Smooth muscle cell (in vitro differentiated cells): Measurements from ENCODE around the gene SIVA1. TPM values are rescaled to one million over a fixed set of nuclear protein-coding genes. Genes with fewer than 3 reads are reported as not detected.
"Not testable (repeated sequence)": the region's sequence is repeated elsewhere in the genome, so short reads cannot be mapped to it uniquely, and the experiment has no call there.

ENCODE experiments used
- DNase-seq: peaks from one replicate; lab custom pipeline; 2025; ENCODE audit not compliant: unreplicated experiment; lab: John Stamatoyannopoulos, UW
- H2AFZ ChIP-seq: fragments of 200-600 bp; sonication (generic); 2 replicates; pipeline ENCODE4 v1.6.0; 2016; ENCODE audit warnings: antibody characterized with exemption, low read depth, mild to moderate bottlenecking
- H3F3A ChIP-seq: fragments of 200-600 bp; sonication (generic); 2 replicates; pipeline ENCODE4 v1.6.0; 2017; ENCODE audit warnings: antibody characterized with exemption, low read depth
- H3K27ac ChIP-seq: fragments of 200-600 bp; sonication (generic); 2 replicates; pipeline ENCODE4 v1.5.1; 2016; ENCODE audit warnings: low read depth, mild to moderate bottlenecking
- H3K27me3 ChIP-seq: fragments of 200-600 bp; sonication (generic); 2 replicates; pipeline ENCODE4 v1.6.1; 2016; ENCODE audit warnings: low read depth, mild to moderate bottlenecking
- H3K36me3 ChIP-seq: fragments of 200-600 bp; sonication (generic); 2 replicates; pipeline ENCODE4 v1.5.1; 2016; ENCODE audit warnings: low read depth
- H3K4me1 ChIP-seq: fragments of 200-600 bp; sonication (generic); 2 replicates; pipeline ENCODE4 v1.5.1; 2016; ENCODE audit warnings: low read depth
- H3K4me2 ChIP-seq: fragments of 200-600 bp; sonication (generic); 2 replicates; pipeline ENCODE4 v1.6.0; 2016; ENCODE audit warnings: mild to moderate bottlenecking
- H3K4me3 ChIP-seq: fragments of 200-600 bp; sonication (generic); 2 replicates; pipeline ENCODE4 v1.5.1; 2016; ENCODE audit warnings: mild to moderate bottlenecking
- H3K79me2 ChIP-seq: fragments of 200-600 bp; sonication (generic); 2 replicates; pipeline ENCODE4 v1.6.0; 2016; ENCODE audit warnings: low read depth, mild to moderate bottlenecking
- H3K9ac ChIP-seq: fragments of 200-600 bp; sonication (generic); 2 replicates; pipeline ENCODE4 v1.6.0; 2016; ENCODE audit warnings: low read depth
- H3K9me3 ChIP-seq: fragments of 200-600 bp; sonication (generic); replicated peaks from 2 replicates; pipeline ENCODE4 v1.5.1; 2016; ENCODE audit warnings: low read depth
- H4K20me1 ChIP-seq: fragments of 200-600 bp; sonication (generic); 2 replicates; pipeline ENCODE4 v1.6.0; 2016; ENCODE audit warnings: low read depth
- WGBS: methylation state at CpG from one replicate; pipeline ENCODE4 v1.1.7; 2016; ENCODE audit warnings: low lambda C conversion rate; 5-methylcytosine and 5-hydroxymethylcytosine counted together
- polyA plus RNA-seq: library from polyadenylated mRNA; unstranded; fragments of >200 nt; fragmentation: Nextera tagmentation; extraction: Ambion mirVana; gene quantifications from 2 replicates; pipeline ENCODE4 v1.2.1, GENCODE V29; 2016
- total RNA-seq: library from RNA; depleted of rRNA; stranded (reverse); fragments of >200 nt; gene quantifications from 2 replicates; pipeline ENCODE4 v1.2.3, GENCODE V29; 2014
- TF ChIP-seq, protein P1 (sequence below): fragments of 200-600 bp; sonication (generic); IDR thresholded peaks from 2 replicates; pipeline ENCODE4 v1.5.1; 2017; ENCODE audit warnings: borderline replicate concordance, mild to moderate bottlenecking, antibody characterized with exemption; ENCODE audit not compliant: insufficient read depth, poor library complexity, severe bottlenecking

Gene SIVA1
- total and polyA plus RNA-seq, 2 experiments from 2014 or later: 78.5 to 118 TPM

DNA sequence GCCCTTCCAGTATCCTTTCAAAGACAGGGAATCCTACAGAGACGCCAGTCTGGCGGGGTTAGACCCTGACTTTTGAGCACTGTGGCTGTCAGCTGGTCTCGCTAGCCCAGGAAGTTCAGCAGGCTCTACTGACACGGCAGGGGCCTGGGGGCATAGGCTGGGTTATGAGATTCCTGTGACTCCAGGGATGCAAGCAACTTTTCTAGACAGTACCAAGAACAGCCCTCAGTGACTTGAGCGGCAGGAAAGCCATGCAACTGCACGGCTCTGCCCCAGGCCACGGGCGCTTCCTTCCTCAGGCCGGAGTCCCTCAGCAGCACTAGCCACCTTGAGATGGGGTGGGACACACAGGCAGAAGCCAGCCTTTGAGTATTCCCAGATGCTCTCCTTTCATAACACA lies 5.1 kb upstream of the SIVA1 start:
- Histone ChIP-seq H3K4me3 (no peak overlapping the region), H3K79me2 (no peaks in the 10 kb centered on the region), H3F3A (no peaks in the 10 kb centered on the region), H3K4me2 (no peak overlapping the region), H2AFZ (no peak overlapping the region), H4K20me1 (no peaks in the 10 kb centered on the region), H3K27ac (peak overlapping the region; percentile 74), H3K4me1 (no peaks in the 10 kb centered on the region), H3K9ac (no peak overlapping the region), H3K9me3 (no peaks in the 10 kb centered on the region), H3K36me3 (no peaks in the 10 kb centered on the region), H3K27me3 (no peaks in the 10 kb centered on the region)
- 77% methylated on average over 9 of the region's 9 CpGs for WGBS
- DNase-seq: no peak
- TF ChIP-seq, protein P1, sequence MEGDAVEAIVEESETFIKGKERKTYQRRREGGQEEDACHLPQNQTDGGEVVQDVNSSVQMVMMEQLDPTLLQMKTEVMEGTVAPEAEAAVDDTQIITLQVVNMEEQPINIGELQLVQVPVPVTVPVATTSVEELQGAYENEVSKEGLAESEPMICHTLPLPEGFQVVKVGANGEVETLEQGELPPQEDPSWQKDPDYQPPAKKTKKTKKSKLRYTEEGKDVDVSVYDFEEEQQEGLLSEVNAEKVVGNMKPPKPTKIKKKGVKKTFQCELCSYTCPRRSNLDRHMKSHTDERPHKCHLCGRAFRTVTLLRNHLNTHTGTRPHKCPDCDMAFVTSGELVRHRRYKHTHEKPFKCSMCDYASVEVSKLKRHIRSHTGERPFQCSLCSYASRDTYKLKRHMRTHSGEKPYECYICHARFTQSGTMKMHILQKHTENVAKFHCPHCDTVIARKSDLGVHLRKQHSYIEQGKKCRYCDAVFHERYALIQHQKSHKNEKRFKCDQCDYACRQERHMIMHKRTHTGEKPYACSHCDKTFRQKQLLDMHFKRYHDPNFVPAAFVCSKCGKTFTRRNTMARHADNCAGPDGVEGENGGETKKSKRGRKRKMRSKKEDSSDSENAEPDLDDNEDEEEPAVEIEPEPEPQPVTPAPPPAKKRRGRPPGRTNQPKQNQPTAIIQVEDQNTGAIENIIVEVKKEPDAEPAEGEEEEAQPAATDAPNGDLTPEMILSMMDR: no peak

GRCh38 chr14:104749111-104749649 lies 3.8 kb upstream of the SIVA1 start:
- Histone ChIP-seq H3K9me3 (no peaks in the 10 kb centered on the region), H3K9ac (no peak overlapping the region), H4K20me1 (peaks cover 7% of the 10 kb centered on the region), H2AFZ (no peak overlapping the region), H3K27me3 (no peaks in the 10 kb centered on the region), H3K4me1 (peaks cover 4% of the 10 kb centered on the region), H3K79me2 (peaks cover 12% of the 10 kb centered on the region), H3F3A (no peaks in the 10 kb centered on the region), H3K36me3 (no peaks in the 10 kb centered on the region), H3K4me2 (no peak overlapping the region), H3K4me3 (no peak overlapping the region), H3K27ac (no peak overlapping the region)
- WGBS: 71% methylated on average over 8 of the region's 11 CpGs
- TF ChIP-seq, protein P1: no peak
- DNase-seq: no peak

DNA sequence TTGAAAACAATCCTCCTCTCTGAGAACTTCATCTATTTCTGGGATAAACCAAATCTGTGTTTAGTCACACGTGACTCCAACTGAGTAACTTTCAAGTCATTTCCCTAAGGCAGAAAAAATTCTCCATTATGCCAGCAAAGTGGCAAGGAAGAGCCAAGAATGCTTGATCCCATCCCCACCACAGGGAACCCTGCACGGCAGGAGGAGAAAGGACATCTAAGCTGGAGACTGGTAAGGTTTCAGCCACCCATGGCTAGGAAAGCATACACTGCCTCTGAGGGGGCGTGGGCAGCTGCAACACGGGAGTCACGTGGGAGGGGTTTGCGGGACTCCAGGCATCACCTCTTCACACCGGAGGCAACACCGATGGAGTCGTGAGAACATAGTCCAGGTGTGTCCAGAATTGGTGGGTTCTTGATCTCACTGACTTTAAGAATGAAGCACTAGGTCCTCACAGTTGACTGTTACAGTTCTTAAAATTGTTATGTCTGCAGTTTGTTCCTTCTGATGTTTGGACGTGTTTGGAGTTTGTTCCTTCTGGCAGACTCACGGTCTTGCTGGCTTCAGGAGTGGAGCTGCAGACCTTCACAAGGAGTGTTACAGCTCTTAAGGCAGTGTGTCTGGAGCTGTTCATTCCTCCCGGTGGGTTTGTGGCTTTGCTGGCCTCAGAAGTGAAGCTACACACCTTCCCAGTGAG lies 2.7 kb upstream of the SIVA1 start:
- H3K36me3 ChIP-seq: no peaks in the 10 kb centered on the region
- no peak overlapping the region for H3K4me2 ChIP-seq
- H2AFZ ChIP-seq: no peak overlapping the region
- no peak overlapping the region for H3K27ac ChIP-seq
- H3K9me3 ChIP-seq: no peaks in the 10 kb centered on the region
- DNase-seq: no peak
- no peaks in the 10 kb centered on the region for H3K27me3 ChIP-seq
- WGBS: 95% methylated on average over 12 of the region's 12 CpGs
- no peak overlapping the region for H3K9ac ChIP-seq
- no peak overlapping the region for H3K4me3 ChIP-seq
- TF ChIP-seq, protein P1: no peak
- peaks cover 7% of the 10 kb centered on the region for H3K4me1 ChIP-seq
- H3K79me2 ChIP-seq: peaks cover 22% of the 10 kb centered on the region
- peaks cover 17% of the 10 kb centered on the region for H4K20me1 ChIP-seq
- H3F3A ChIP-seq: no peaks in the 10 kb centered on the region

- peaks cover 22% of the 10 kb centered on the region for H4K20me1 ChIP-seq
- not testable (repeated sequence) for H2AFZ ChIP-seq, H3K4me1 ChIP-seq, H3K4me3 ChIP-seq, H3K9me3 ChIP-seq, H3K36me3 ChIP-seq, H3K27ac ChIP-seq, H3F3A ChIP-seq, H3K9ac ChIP-seq, H3K4me2 ChIP-seq, DNase-seq, H3K27me3 ChIP-seq
- H3K79me2 ChIP-seq: peaks cover 26% of the 10 kb centered on the region
- WGBS: 92% methylated on average over 5 of the region's 5 CpGs
These were observed 2.2 kb upstream of the SIVA1 start for GRCh38 chr14:104750753-104751057.
